HUES48 (cell line): ENCODE results near the gene ELP6.
"Not testable (repeated sequence)": the region's sequence is repeated elsewhere in the genome, so short reads cannot be mapped to it uniquely, and the experiment has no call there.

Experiments used
- H3K27ac ChIP-seq: one replicate; pipeline ENCODE4 v1.7.0; 2013; ENCODE audit warnings: low read depth, low read length, inconsistent platforms
- H3K27me3 ChIP-seq: 2 replicates; pipeline ENCODE4 v1.6.1; 2013; ENCODE audit warnings: mild to moderate bottlenecking, low read length; ENCODE audit not compliant: control insufficient read depth, insufficient read depth
- H3K36me3 ChIP-seq: 2 replicates; pipeline ENCODE4 v1.6.1; 2013; ENCODE audit warnings: low read length; ENCODE audit not compliant: control insufficient read depth, insufficient read depth
- H3K4me1 ChIP-seq: 2 replicates; pipeline ENCODE4 v1.6.1; 2013; ENCODE audit warnings: mild to moderate bottlenecking, low read length; ENCODE audit not compliant: control insufficient read depth, insufficient read depth
- H3K4me3 ChIP-seq: 2 replicates; pipeline ENCODE4 v1.5.1; 2013; ENCODE audit warnings: mild to moderate bottlenecking, low read depth, low read length
- H3K9ac ChIP-seq: 2 replicates; pipeline ENCODE4 v1.6.1; 2013; ENCODE audit warnings: mild to moderate bottlenecking, low read depth, low read length, moderate library complexity
- H3K9me3 ChIP-seq: 2 replicates; pipeline ENCODE4 v1.6.1; 2013; ENCODE audit warnings: low read length; ENCODE audit not compliant: control insufficient read depth, insufficient read depth

The ELP6 gene

GRCh38 chr3:47480267-47480666 is 33.2 kb downstream of the ELP6 start:
- peaks cover 16% of the 10 kb centered on the region for H3K4me1 ChIP-seq
- not testable (repeated sequence) for H3K9me3 ChIP-seq, H3K27me3 ChIP-seq, H3K36me3 ChIP-seq, H3K27ac ChIP-seq, H3K9ac ChIP-seq, H3K4me3 ChIP-seq

DNA sequence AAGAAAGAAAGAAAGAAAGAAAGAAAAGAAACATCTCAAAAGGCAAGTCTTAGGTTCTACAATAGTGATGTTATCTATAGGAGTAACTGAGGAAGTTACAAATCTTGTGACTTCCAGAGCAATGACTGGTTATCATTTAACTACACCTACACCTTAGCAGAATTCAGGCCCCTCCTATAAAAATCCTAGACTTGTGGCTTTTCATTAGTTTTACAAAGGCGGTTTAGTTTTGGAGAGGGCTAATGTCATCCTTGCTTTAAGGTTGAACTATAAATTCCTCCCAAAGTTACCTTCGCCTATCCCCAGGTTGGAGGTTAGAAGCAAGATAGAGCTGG is 33.7 kb downstream of the ELP6 start:
- H3K4me3 ChIP-seq: no peak overlapping the region
- peaks cover 16% of the 10 kb centered on the region for H3K4me1 ChIP-seq
- H3K9ac ChIP-seq: no peak overlapping the region
- no peaks in the 10 kb centered on the region for H3K36me3 ChIP-seq
- no peaks in the 10 kb centered on the region for H3K27me3 ChIP-seq
- H3K9me3 ChIP-seq: no peaks in the 10 kb centered on the region
- H3K27ac ChIP-seq: no peak overlapping the region

DNA sequence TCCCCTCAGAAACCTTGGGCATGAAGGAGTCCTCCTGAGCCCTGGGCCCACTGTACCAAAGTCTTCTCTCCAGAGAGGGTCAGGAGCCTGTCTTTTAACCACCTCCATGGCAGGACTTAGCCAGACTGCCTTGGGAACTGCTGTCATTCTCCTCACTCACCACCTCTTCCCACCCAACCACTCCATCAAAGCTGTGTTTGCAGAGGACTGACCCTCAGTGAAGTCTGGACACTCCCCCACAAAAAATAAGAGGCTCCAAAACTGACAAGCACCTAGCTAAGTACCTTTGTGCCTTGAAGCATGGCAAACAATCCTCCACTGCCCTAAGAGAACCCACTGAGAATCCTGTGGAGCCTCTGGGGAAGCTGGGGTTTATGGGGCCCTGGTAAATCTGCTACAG is 35.5 kb downstream of the ELP6 start:
- no peaks in the 10 kb centered on the region for H3K36me3 ChIP-seq

GRCh38 chr3:47476644-47477199 is 36.8 kb downstream of the ELP6 start:
- Histone ChIP-seq H3K27ac (no peak overlapping the region), H3K4me1 (peaks cover 9% of the 10 kb centered on the region; the same call in 1 of the 2 replicates), H3K27me3 (no peaks in the 10 kb centered on the region), H3K9ac (no peak overlapping the region), H3K4me3 (no peak overlapping the region), H3K36me3 (no peaks in the 10 kb centered on the region), H3K9me3 (no peaks in the 10 kb centered on the region)

More for the DNA sequence above, 35.5 kb downstream of the ELP6 start:
- H3K9ac ChIP-seq: no peak overlapping the region
- no peak overlapping the region for H3K27ac ChIP-seq
- no peaks in the 10 kb centered on the region for H3K9me3 ChIP-seq
- no peak overlapping the region for H3K4me3 ChIP-seq
- no peaks in the 10 kb centered on the region for H3K27me3 ChIP-seq
- H3K4me1 ChIP-seq: peaks cover 16% of the 10 kb centered on the region

GRCh38 chr3:47476330-47476626 is 37.2 kb downstream of the ELP6 start:
- Histone ChIP-seq H3K9ac (no peak overlapping the region), H3K4me3 (peak overlapping the region; percentile 33; the same call in 1 of the 2 replicates), H3K27ac (peak overlapping the region; percentile 57), H3K4me1 (0 out of 2 replicates have a peak, but pooled peaks cover 5% of the 10 kb centered on the region), H3K36me3 (no peaks in the 10 kb centered on the region), H3K9me3 (no peaks in the 10 kb centered on the region), H3K27me3 (no peaks in the 10 kb centered on the region)

DNA sequence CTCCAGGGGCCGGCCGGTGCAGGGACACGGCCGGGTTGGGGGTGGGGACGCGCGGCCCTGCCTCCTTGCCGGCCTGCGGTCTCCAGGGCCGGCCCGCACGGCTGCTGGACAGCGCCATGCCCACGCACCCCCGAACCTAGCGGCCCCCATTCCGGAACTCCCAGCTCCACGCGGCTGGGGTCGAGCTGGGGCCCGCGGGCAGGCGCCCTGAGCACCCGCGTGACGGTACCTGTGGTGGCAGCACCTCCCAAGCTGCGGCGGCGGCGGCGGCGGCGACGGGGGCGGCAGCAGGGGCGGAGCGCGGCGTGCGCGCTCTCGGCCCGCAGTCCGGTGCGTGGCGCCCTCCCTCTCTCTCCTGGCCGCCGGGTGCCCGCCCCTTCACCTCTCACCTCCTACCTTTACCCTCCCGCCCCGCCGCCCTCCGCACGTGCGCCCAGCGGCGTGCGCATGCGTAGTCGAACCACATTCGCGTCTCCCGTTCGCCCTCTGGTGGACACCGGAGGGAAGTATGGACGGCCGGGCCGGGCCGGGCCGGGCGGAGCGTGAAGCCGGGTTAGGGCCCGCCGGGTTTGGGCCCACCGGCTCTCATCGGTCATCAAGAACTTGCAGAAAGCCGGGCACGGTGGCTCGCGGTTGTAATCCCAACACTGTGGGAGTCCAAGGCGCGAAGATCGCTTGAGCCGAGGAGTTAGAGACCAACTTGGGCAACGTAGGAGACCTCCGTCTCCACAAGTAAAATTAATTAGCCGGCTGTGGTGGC is 37.8 kb downstream of the ELP6 start, which contains the start of gene SCAP:
Gene SCAP, minus strand, starts transcription at position 372 of the 760 bp plus-strand sequence. CDS start 32,948 bp downstream, outside the sequence.
- Histone ChIP-seq H3K36me3 (no peaks in the 10 kb centered on the region), H3K4me3 (peak within 1 kb of the TSS; percentile 99), H3K27me3 (no peaks in the 10 kb centered on the region), H3K4me1 (0 out of 2 replicates have a peak, but pooled peaks cover 3% of the 10 kb centered on the region), H3K9ac (peak within 1 kb of the TSS; percentile 75), H3K27ac (peak within 1 kb of the TSS; percentile 79), H3K9me3 (no peaks in the 10 kb centered on the region)

GRCh38 chr3:47475029-47475569 is 38.4 kb downstream of the ELP6 start:
- Histone ChIP-seq H3K27me3 (no peaks in the 10 kb centered on the region), H3K36me3 (no peaks in the 10 kb centered on the region), H3K9me3 (no peaks in the 10 kb centered on the region), H3K4me3 (peak overlapping the region; percentile 99), H3K27ac (peak overlapping the region; percentile 79), H3K9ac (peak overlapping the region; percentile 75), H3K4me1 (0 out of 2 replicates have a peak, but pooled peaks cover 3% of the 10 kb centered on the region)

DNA sequence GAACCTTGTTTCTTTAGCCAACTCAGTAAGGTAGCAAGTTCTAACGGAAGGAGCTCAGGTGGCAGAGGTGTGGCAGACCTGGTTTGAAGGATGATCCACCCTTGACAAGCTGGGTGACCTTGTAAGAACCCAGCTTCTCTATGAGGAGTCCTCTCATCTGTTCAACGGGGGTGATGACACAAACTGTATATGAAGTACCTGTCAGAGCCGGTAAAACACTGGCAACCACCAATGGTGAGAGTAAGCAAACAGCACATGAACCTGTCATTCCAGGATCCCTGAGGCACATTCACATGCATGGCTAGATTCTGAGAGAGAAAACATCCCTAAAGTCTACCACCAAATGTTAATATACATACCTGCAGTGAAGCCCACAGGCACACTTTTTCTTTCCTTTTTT is 40.1 kb downstream of the ELP6 start:
- Histone ChIP-seq H3K4me1 (no peaks in the 10 kb centered on the region), H3K36me3 (no peaks in the 10 kb centered on the region), H3K27me3 (no peaks in the 10 kb centered on the region), H3K27ac (no peak overlapping the region), H3K9ac (no peak overlapping the region), H3K9me3 (no peaks in the 10 kb centered on the region), H3K4me3 (no peak overlapping the region)

- Histone ChIP-seq H3K27me3 (no peaks in the 10 kb centered on the region), H3K4me3 (no peak overlapping the region), H3K36me3 (no peaks in the 10 kb centered on the region), H3K9me3 (no peaks in the 10 kb centered on the region), H3K27ac (no peak overlapping the region), H3K4me1 (no peaks in the 10 kb centered on the region), H3K9ac (no peak overlapping the region)
These were observed 43.9 kb downstream of the ELP6 start for GRCh38 chr3:47469616-47470015.

DNA sequence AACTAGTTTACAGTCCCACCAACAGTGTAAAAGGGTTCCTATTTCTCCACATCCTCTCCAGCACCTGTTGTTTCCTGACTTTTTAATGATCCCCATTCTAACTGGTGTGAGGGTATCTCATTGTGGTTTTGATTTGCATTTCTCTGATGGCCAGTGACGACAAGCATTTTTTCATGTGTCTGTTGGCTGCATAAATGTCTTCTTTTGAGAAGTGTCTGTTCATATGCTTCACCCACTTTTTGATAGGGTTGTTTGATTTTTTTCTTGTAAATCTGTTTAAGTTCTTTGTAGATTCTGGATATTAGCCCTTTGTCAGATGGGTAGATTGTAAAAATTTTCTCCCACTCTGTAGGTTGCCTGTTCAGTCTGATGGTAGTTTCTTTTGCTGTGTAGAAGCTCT is 45.2 kb downstream of the ELP6 start:
- not testable (repeated sequence) for H3K9ac ChIP-seq, H3K9me3 ChIP-seq, H3K4me1 ChIP-seq, H3K27me3 ChIP-seq, H3K36me3 ChIP-seq, H3K4me3 ChIP-seq, H3K27ac ChIP-seq

- H3K27ac ChIP-seq: no peak overlapping the region
These were observed 48.9 kb downstream of the ELP6 start for GRCh38 chr3:47464588-47464987.

More at GRCh38 chr3:47464588-47464987, 48.9 kb downstream of the ELP6 start:
- Histone ChIP-seq H3K27me3 (no peaks in the 10 kb centered on the region), H3K36me3 (no peaks in the 10 kb centered on the region), H3K4me1 (0 out of 2 replicates have a peak, but pooled peaks cover 6% of the 10 kb centered on the region), H3K4me3 (no peak overlapping the region), H3K9me3 (no peaks in the 10 kb centered on the region), H3K9ac (no peak overlapping the region)
